HEK293T (cell line): ENCODE measurements around the gene SHISAL1.
"Not testable (repeated sequence)": the region's sequence is repeated elsewhere in the genome, so short reads cannot be mapped to it uniquely, and the experiment has no call there.

Experiments used
- CTCF ChIA-PET: fragments of 350-600 bp; formaldehyde crosslinking; extraction: SDS; loops from one replicate; lab custom pipeline; 2021; ENCODE audit warnings: antibody characterized with exemption, inconsistent platforms; lab: Yijun Ruan, JAX
- POLR2A ChIA-PET: fragments of 350-600 bp; formaldehyde crosslinking; extraction: SDS; loops from one replicate; lab custom pipeline; 2020; ENCODE audit warnings: antibody characterized with exemption, inconsistent platforms; lab: Yijun Ruan, JAX
- DNase-seq: peaks from one replicate; pipeline ENCODE4 v3.0.0; 2012; ENCODE audit warnings: mixed read lengths; ENCODE audit errors: extremely low spot score
- ARNT ChIP-seq: fragments of 450-650 bp; IDR thresholded peaks from 2 replicates; pipeline ENCODE4 v1.6.1; 2017; ENCODE audit warnings: mild to moderate bottlenecking
- BHLHE40 ChIP-seq: fragments of 450-650 bp; IDR thresholded peaks from 2 replicates; pipeline ENCODE4 v1.6.1; 2016; ENCODE audit warnings: mild to moderate bottlenecking, moderate library complexity, borderline replicate concordance
- CTBP1 ChIP-seq: fragments of 450-650 bp; IDR thresholded peaks from 2 replicates; pipeline ENCODE4 v1.6.1; 2016; ENCODE audit warnings: borderline replicate concordance
- ELF4 ChIP-seq: fragments of 450-650 bp; IDR thresholded peaks from 2 replicates; pipeline ENCODE4 v1.6.1; 2017; ENCODE audit warnings: antibody characterized with exemption
- FOXA1 ChIP-seq: fragments of 450-650 bp; IDR thresholded peaks from 2 replicates; pipeline ENCODE4 v1.6.1; 2016; ENCODE audit warnings: mild to moderate bottlenecking
- FOXK2 ChIP-seq: fragments of 450-650 bp; IDR thresholded peaks from 2 replicates; pipeline ENCODE4 v1.6.1; 2016; ENCODE audit warnings: mild to moderate bottlenecking
- FOXM1 ChIP-seq: fragments of 450-650 bp; IDR thresholded peaks from 2 replicates; pipeline ENCODE4 v1.6.1; 2017; ENCODE audit warnings: mild to moderate bottlenecking, borderline replicate concordance
- HDGF ChIP-seq: fragments of 450-650 bp; IDR thresholded peaks from 2 replicates; pipeline ENCODE4 v1.6.1; 2017; ENCODE audit warnings: antibody characterized with exemption, borderline replicate concordance
- L3MBTL2 ChIP-seq: fragments of 450-650 bp; conservative IDR thresholded peaks from 2 replicates; pipeline ENCODE4 v1.6.1; 2016; ENCODE audit warnings: mild to moderate bottlenecking
- LEF1 ChIP-seq: fragments of 450-650 bp; IDR thresholded peaks from 2 replicates; pipeline ENCODE4 v1.6.1; 2017; ENCODE audit warnings: mild to moderate bottlenecking, borderline replicate concordance
- NFRKB ChIP-seq: fragments of 450-650 bp; IDR thresholded peaks from 2 replicates; pipeline ENCODE4 v1.6.1; 2016; ENCODE audit warnings: mild to moderate bottlenecking, moderate library complexity
- PKNOX1 ChIP-seq: fragments of 450-650 bp; IDR thresholded peaks from 2 replicates; pipeline ENCODE4 v1.6.1; 2016
- SP1 ChIP-seq: fragments of 450-650 bp; IDR thresholded peaks from 2 replicates; pipeline ENCODE4 v1.6.1; 2017
- SUZ12 ChIP-seq: fragments of 450-650 bp; IDR thresholded peaks from 2 replicates; pipeline ENCODE4 v1.6.1; 2016; ENCODE audit warnings: mild to moderate bottlenecking
- TARDBP ChIP-seq: fragments of 450-650 bp; IDR thresholded peaks from 2 replicates; pipeline ENCODE4 v1.6.1; 2016
- ZNF384 ChIP-seq: fragments of 450-650 bp; IDR thresholded peaks from 2 replicates; pipeline ENCODE4 v1.6.1; 2016

The SHISAL1 gene

GRCh38 chr22:44245867-44246266 is 66.9 kb downstream of the SHISAL1 start:
- POLR2A ChIA-PET: no interaction called here
- TF ChIP-seq PKNOX1 (no peak), SUZ12 (no peak), NFRKB (no peak), FOXM1 (no peak), ELF4 (no peak), ARNT (no peak), LEF1 (no peak), BHLHE40 (no peak), L3MBTL2 (no peak), SP1 (no peak)
- CTCF ChIA-PET: no interaction called here
- DNase-seq: no peak

- DNase-seq: no peak
- POLR2A ChIA-PET: no interaction called here
- TF ChIP-seq CTBP1 (no peak), ZNF384 (no peak), FOXK2 (no peak), ELF4 (no peak), PKNOX1 (no peak), SP1 (no peak), FOXM1 (no peak), L3MBTL2 (no peak), SUZ12 (no peak), TARDBP (no peak), FOXA1 (no peak), NFRKB (no peak), LEF1 (no peak), HDGF (no peak), ARNT (no peak), BHLHE40 (no peak)
- CTCF ChIA-PET: no interaction called here
Observed at GRCh38 chr22:44245438-44245837, 67.3 kb downstream of the SHISAL1 start.

- no peak for DNase-seq
- ChIA-PET CTCF (interaction anchor here (1.2 kb wide), 1 partner anchor 386 kb away, joined by 4 read pairs; no protein-coding TSS in a partner anchor), POLR2A (no interaction called here)
- TF ChIP-seq LEF1 (no peak), ELF4 (no peak), CTBP1 (no peak), ZNF384 (no peak)
Observed at GRCh38 chr22:44244265-44244822, 68.4 kb downstream of the SHISAL1 start.

GRCh38 chr22:44243761-44244160 is 69.0 kb downstream of the SHISAL1 start:
- ChIA-PET POLR2A (no interaction called here), CTCF (interaction anchor here (1.2 kb wide), 1 partner anchor 387 kb away, joined by 4 read pairs; no protein-coding TSS in a partner anchor)
- DNase-seq: no peak
- TF ChIP-seq FOXA1 (no peak), LEF1 (no peak), ARNT (no peak), HDGF (no peak)

GRCh38 chr22:44242946-44243724 is 69.6 kb downstream of the SHISAL1 start:
- TF ChIP-seq ELF4 (no peak), HDGF (no peak), ARNT (no peak), L3MBTL2 (no peak)
- ChIA-PET POLR2A (no interaction called here), CTCF (interaction anchor here (1.2 kb wide), 1 partner anchor 387 kb away, joined by 4 read pairs; no protein-coding TSS in a partner anchor)
- no peak for DNase-seq

GRCh38 chr22:44241121-44241520 is 71.6 kb downstream of the SHISAL1 start:
- CTCF ChIA-PET: interaction anchor here (0.6 kb wide), 1 partner anchor 362 kb away, joined by 3 read pairs; no protein-coding TSS in a partner anchor
- POLR2A ChIA-PET, DNase-seq: not testable (repeated sequence)

- TF ChIP-seq ARNT: no peak
- no peak for TF ChIP-seq NFRKB
- no peak for TF ChIP-seq HDGF
- ChIA-PET CTCF (no interaction called here), POLR2A (no interaction called here)
Observed at GRCh38 chr22:44237290-44237689, 75.5 kb downstream of the SHISAL1 start.

GRCh38 chr22:44234372-44234771 is 78.4 kb downstream of the SHISAL1 start:
- POLR2A ChIA-PET, DNase-seq, CTCF ChIA-PET: not testable (repeated sequence)

More at GRCh38 chr22:44237290-44237689, 75.5 kb downstream of the SHISAL1 start:
- DNase-seq: no peak
